ENCODE results near the gene GHR.

The GHR gene

DNA sequence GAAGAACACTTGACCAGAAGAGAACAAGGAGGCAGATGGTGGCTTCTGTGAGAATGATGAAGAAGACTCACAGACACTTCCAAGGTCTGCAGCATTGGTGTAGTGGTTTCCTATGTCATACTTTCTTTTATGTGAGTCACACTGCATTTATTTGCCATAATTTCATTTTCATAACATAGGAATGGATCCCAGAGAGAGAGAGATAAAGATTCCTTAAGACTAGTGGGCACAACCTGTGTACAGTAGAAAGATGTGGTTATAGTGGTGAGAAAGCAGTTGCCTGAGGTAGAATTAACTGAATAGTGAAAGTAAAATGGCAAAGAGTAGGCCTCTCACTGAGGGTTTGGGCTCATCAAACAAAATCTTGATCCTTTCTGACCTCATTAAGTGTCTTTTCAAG, 325.8 kb downstream of the GHR start:
- Histone ChIP-seq H3K9me3 (ENCODE audit: control insufficient read depth, insufficient read depth, low read depth, low read length) (no peaks in the 10 kb centered on the region), H3K27ac (ENCODE audit: extremely low read depth, low read depth, low read length) (no peak overlapping the region), H3K4me3 (ENCODE audit: low read depth, low read length) (no peak overlapping the region), H3K36me3 (ENCODE audit: control insufficient read depth in 2 of 2, insufficient read depth in 1 of 2, low read length in 2 of 2) (no peaks in the 10 kb centered on the region), H3K4me1 (ENCODE audit: control insufficient read depth, insufficient read depth, low read length) (peaks cover 7% of the 10 kb centered on the region; the same call in 1 of the 2 replicates)
- CTCF ChIA-PET: no interaction called here
- TF ChIP-seq BCL11A (tag by site-specific recombination; IDR thresholded peaks at IDR 0.05; ENCODE audit: low read depth): no peak
- POLR2A ChIA-PET: no interaction called here

DNA sequence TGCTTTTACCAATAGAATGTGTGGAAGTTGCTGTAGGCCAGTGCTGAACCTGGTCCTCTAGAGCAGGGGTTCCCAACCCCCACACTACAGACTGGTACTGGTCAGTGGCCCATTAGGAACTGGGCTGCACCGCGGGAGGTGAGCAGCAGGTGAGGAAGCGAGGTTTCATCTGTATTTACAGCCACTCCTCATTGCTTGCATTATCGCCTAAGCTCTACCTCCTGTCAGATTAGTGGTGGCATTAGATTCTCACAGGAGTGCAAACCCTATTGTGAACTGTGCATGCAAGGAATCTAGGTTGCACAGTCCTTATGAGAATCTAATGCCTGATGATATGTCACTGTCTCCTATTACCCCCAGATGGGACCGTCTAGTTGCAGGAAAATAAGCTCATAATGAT, 327.3 kb downstream of the GHR start:
- ChIA-PET POLR2A (no interaction called here), CTCF (interaction anchor here (1.3 kb wide), 1 partner anchor 11 kb away, joined by 4 read pairs; no protein-coding TSS in a partner anchor)
- TF ChIP-seq ZNF610 (tag by site-specific recombination; IDR thresholded peaks at IDR 0.05; ENCODE audit: borderline replicate concordance): peak; percentile 95
- TF ChIP-seq ZNF169 (tag by site-specific recombination; IDR thresholded peaks at IDR 0.05): no peak
- no peak for TF ChIP-seq ZBTB7A (tag by site-specific recombination; IDR thresholded peaks at IDR 0.05; ENCODE audit: low read depth)
- TF ChIP-seq, protein P1, sequence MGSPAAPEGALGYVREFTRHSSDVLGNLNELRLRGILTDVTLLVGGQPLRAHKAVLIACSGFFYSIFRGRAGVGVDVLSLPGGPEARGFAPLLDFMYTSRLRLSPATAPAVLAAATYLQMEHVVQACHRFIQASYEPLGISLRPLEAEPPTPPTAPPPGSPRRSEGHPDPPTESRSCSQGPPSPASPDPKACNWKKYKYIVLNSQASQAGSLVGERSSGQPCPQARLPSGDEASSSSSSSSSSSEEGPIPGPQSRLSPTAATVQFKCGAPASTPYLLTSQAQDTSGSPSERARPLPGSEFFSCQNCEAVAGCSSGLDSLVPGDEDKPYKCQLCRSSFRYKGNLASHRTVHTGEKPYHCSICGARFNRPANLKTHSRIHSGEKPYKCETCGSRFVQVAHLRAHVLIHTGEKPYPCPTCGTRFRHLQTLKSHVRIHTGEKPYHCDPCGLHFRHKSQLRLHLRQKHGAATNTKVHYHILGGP (tag by site-specific recombination; IDR thresholded peaks at IDR 0.05): no peak
- TF ChIP-seq ZNF561 (tag by site-specific recombination; IDR thresholded peaks at IDR 0.05; ENCODE audit: borderline replicate concordance): no peak
- no peak for TF ChIP-seq ZNF555 (tag by site-specific recombination; conservative IDR thresholded peaks at IDR 0.05)
- TF ChIP-seq, protein P2, sequence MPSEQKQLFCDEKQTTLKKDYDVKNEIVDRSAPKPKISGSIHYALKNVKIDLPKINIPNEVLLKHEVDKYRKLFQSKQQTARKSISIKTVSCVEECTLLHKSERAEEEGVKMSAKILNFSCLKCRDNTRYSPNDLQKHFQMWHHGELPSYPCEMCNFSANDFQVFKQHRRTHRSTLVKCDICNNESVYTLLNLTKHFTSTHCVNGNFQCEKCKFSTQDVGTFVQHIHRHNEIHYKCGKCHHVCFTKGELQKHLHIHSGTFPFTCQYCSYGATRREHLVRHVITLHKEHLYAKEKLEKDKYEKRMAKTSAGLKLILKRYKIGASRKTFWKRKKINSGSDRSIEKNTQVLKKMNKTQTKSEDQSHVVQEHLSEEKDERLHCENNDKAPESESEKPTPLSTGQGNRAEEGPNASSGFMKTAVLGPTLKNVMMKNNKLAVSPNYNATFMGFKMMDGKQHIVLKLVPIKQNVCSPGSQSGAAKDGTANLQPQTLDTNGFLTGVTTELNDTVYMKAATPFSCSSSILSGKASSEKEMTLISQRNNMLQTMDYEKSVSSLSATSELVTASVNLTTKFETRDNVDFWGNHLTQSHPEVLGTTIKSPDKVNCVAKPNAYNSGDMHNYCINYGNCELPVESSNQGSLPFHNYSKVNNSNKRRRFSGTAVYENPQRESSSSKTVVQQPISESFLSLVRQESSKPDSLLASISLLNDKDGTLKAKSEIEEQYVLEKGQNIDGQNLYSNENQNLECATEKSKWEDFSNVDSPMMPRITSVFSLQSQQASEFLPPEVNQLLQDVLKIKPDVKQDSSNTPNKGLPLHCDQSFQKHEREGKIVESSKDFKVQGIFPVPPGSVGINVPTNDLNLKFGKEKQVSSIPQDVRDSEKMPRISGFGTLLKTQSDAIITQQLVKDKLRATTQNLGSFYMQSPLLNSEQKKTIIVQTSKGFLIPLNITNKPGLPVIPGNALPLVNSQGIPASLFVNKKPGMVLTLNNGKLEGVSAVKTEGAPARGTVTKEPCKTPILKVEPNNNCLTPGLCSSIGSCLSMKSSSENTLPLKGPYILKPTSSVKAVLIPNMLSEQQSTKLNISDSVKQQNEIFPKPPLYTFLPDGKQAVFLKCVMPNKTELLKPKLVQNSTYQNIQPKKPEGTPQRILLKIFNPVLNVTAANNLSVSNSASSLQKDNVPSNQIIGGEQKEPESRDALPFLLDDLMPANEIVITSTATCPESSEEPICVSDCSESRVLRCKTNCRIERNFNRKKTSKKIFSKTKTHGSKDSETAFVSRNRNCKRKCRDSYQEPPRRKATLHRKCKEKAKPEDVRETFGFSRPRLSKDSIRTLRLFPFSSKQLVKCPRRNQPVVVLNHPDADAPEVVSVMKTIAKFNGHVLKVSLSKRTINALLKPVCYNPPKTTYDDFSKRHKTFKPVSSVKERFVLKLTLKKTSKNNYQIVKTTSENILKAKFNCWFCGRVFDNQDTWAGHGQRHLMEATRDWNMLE (tag by site-specific recombination; conservative IDR thresholded peaks at IDR 0.05; ENCODE audit: low read depth): no peak
- Histone ChIP-seq H3K27ac (ENCODE audit: extremely low read depth, low read depth, low read length) (no peak overlapping the region), H3K9me3 (ENCODE audit: control insufficient read depth, insufficient read depth, low read depth, low read length) (no peaks in the 10 kb centered on the region), H3K4me1 (ENCODE audit: control insufficient read depth, insufficient read depth, low read length) (peaks cover 7% of the 10 kb centered on the region; the same call in 1 of the 2 replicates), H3K4me3 (ENCODE audit: low read depth, low read length) (no peak overlapping the region), H3K36me3 (ENCODE audit: control insufficient read depth in 2 of 2, insufficient read depth in 1 of 2, low read length in 2 of 2) (no peaks in the 10 kb centered on the region)

DNA sequence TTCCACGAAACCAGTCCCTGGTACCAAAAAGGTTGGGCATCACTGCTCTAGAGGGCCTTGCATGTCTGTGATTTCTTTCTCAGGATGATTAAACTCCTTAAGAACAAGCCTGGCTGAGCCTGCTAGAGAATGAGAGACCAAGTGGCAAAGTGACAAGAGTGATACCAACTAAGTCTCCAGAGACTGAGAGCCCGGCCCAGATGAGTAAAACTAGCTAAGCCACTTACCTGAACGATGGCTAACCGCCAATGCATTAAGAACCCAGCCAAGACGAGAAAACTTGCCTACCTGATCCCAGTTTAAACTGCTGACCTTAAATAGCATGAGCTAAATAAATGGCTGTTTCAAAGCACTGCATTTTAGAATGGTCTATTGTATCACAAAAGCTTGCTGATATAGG, 327.8 kb downstream of the GHR start:
- no peaks in the 10 kb centered on the region for H3K36me3 ChIP-seq (ENCODE audit: control insufficient read depth in 2 of 2, insufficient read depth in 1 of 2, low read length in 2 of 2)
- TF ChIP-seq ZNF214 (tag by site-specific recombination; IDR thresholded peaks at IDR 0.05; ENCODE audit: borderline replicate concordance): no peak
- TF ChIP-seq, protein P3, sequence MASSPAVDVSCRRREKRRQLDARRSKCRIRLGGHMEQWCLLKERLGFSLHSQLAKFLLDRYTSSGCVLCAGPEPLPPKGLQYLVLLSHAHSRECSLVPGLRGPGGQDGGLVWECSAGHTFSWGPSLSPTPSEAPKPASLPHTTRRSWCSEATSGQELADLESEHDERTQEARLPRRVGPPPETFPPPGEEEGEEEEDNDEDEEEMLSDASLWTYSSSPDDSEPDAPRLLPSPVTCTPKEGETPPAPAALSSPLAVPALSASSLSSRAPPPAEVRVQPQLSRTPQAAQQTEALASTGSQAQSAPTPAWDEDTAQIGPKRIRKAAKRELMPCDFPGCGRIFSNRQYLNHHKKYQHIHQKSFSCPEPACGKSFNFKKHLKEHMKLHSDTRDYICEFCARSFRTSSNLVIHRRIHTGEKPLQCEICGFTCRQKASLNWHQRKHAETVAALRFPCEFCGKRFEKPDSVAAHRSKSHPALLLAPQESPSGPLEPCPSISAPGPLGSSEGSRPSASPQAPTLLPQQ (tag by site-specific recombination; IDR thresholded peaks at IDR 0.05): no peak
- TF ChIP-seq ZNF549 (tag by site-specific recombination; IDR thresholded peaks at IDR 0.05): no peak
- TF ChIP-seq, protein P2 (tag by site-specific recombination; conservative IDR thresholded peaks at IDR 0.05; ENCODE audit: low read depth): no peak
- TF ChIP-seq ZNF76 (tag by site-specific recombination; IDR thresholded peaks at IDR 0.05; ENCODE audit: borderline replicate concordance, low read depth): no peak
- ChIA-PET POLR2A (no interaction called here), CTCF (interaction anchor here (0.9 to 1.3 kb wide), 3 partner anchors 10 to 138 kb away, joined by 3 to 7 read pairs (median 4); no protein-coding TSS in a partner anchor)
- H3K4me1 ChIP-seq (ENCODE audit: control insufficient read depth, insufficient read depth, low read length): peaks cover 7% of the 10 kb centered on the region; the same call in 1 of the 2 replicates
- no peaks in the 10 kb centered on the region for H3K9me3 ChIP-seq (ENCODE audit: control insufficient read depth, insufficient read depth, low read depth, low read length)
- no peak overlapping the region for H3K4me3 ChIP-seq (ENCODE audit: low read depth, low read length)
- H3K27ac ChIP-seq (ENCODE audit: extremely low read depth, low read depth, low read length): no peak overlapping the region
